IMR-90 (cell line): ENCODE data around the gene NRF1. TPM values are rescaled to one million over a fixed set of nuclear protein-coding genes. Genes with fewer than 3 reads are reported as not detected.

Experiments
- ATAC-seq: fragments of 200-7000 bp; cut with Tn5 transposase; 2 replicates; pipeline ENCODE4 v1.9.1; 2020; ENCODE audit warnings: low read depth, mild to moderate bottlenecking, moderate library complexity
- BruUV-seq: library from RNA; stranded (reverse); fragments of 400-500 nt; replicated peaks from 2 replicates; lab custom pipeline; 2021; lab: Mats Ljungman, UMichigan
- CTCF ChIA-PET: fragments of 300-600 bp; formaldehyde crosslinking; extraction: SDS; loops from one replicate; lab custom pipeline; 2021; ENCODE audit warnings: antibody characterized with exemption; lab: Yijun Ruan, JAX
- POLR2A ChIA-PET: fragments of 300-600 bp; sonication (Branson Sonifier 250); formaldehyde crosslinking; loops from one replicate; lab custom pipeline; 2022; ENCODE audit warnings: antibody characterized with exemption; ENCODE audit not compliant: unreplicated experiment; lab: Charles Lee
- DNase-seq: peaks from one replicate; pipeline ENCODE4 v3.0.0; 2013
- H2AFZ ChIP-seq: replicated peaks from 2 replicates; pipeline ENCODE3; 2013; ENCODE audit warnings: low read length, mild to moderate bottlenecking; ENCODE audit not compliant: poor library complexity
- H2AK5ac ChIP-seq: 2 replicates; pipeline ENCODE4 v1.6.1; 2013; ENCODE audit warnings: low read depth, low read length, inconsistent platforms
- H2AK9ac ChIP-seq: replicated peaks from 2 replicates; pipeline ENCODE3; 2013; ENCODE audit warnings: mild to moderate bottlenecking, low read depth, low read length, moderate library complexity; ENCODE audit not compliant: poor library complexity
- H2BK120ac ChIP-seq: 2 replicates; pipeline ENCODE4 v1.6.1; 2013; ENCODE audit warnings: low read depth, low read length, inconsistent platforms
- H2BK15ac ChIP-seq: 3 replicates; pipeline ENCODE4 v1.6.1; 2013; ENCODE audit warnings: low read depth, low read length, inconsistent platforms
- H2BK20ac ChIP-seq: 2 replicates; pipeline ENCODE4 v1.6.1; 2013; ENCODE audit warnings: low read depth, mild to moderate bottlenecking, inconsistent platforms, low read length, moderate library complexity
- H2BK5ac ChIP-seq: 2 replicates; pipeline ENCODE4 v1.6.1; 2013; ENCODE audit warnings: mild to moderate bottlenecking, low read depth, low read length, inconsistent platforms; ENCODE audit not compliant: poor library complexity, severe bottlenecking
- H3K14ac ChIP-seq: replicated peaks from 2 replicates; pipeline ENCODE4 v1.6.1; 2013; ENCODE audit warnings: low read depth, low read length, inconsistent platforms
- H3K18ac ChIP-seq: 2 replicates; pipeline ENCODE4 v1.6.1; 2013; ENCODE audit warnings: low read depth, low read length, control low read depth
- H3K23ac ChIP-seq: 2 replicates; pipeline ENCODE4 v1.6.1; 2013; ENCODE audit warnings: low read depth, low read length, inconsistent platforms
- H3K27ac ChIP-seq: 2 replicates; pipeline ENCODE4 v1.5.1; 2013; ENCODE audit warnings: mild to moderate bottlenecking, control low read depth, low read length; ENCODE audit not compliant: insufficient read depth
- H3K27me3 ChIP-seq: 2 replicates; pipeline ENCODE4 v1.6.1; 2013; ENCODE audit warnings: low read length; ENCODE audit not compliant: control insufficient read depth, insufficient read depth
- H3K36me3 ChIP-seq: 2 replicates; pipeline ENCODE4 v1.6.1; 2013; ENCODE audit warnings: low read length, mixed read lengths; ENCODE audit not compliant: control insufficient read depth, insufficient read depth
- H3K4ac ChIP-seq: 2 replicates; pipeline ENCODE4 v1.6.1; 2013; ENCODE audit warnings: low read depth, low read length, inconsistent platforms
- H3K4me1 ChIP-seq: 2 replicates; pipeline ENCODE4 v1.6.1; 2013; ENCODE audit warnings: low read length, mixed read lengths; ENCODE audit not compliant: control insufficient read depth, insufficient read depth
- H3K4me2 ChIP-seq: 2 replicates; pipeline ENCODE4 v1.6.1; 2013; ENCODE audit warnings: low read depth, mild to moderate bottlenecking, control low read depth, low read length, moderate library complexity
- H3K4me3 ChIP-seq: 2 replicates; pipeline ENCODE4 v1.5.1; 2013; ENCODE audit warnings: low read depth, mild to moderate bottlenecking, control low read depth, low read length, moderate library complexity; ENCODE audit not compliant: insufficient read depth
- H3K56ac ChIP-seq: 2 replicates; pipeline ENCODE4 v1.6.1; 2013; ENCODE audit warnings: low read length, inconsistent platforms; ENCODE audit not compliant: insufficient read depth; ENCODE audit errors: extremely low read depth
- H3K79me1 ChIP-seq, 2 experiments: 2 replicates each; pipeline ENCODE4 v1.6.1; 2013; ENCODE audit warnings: low read length in 2 of 2, inconsistent platforms in 1 of 2, low read depth in 1 of 2
- H3K9ac ChIP-seq: 2 replicates; pipeline ENCODE4 v1.6.1; 2013; ENCODE audit warnings: low read depth, low read length, control low read depth
- H3K9me1 ChIP-seq: 2 replicates; pipeline ENCODE4 v1.6.1; 2013; ENCODE audit warnings: low read length, inconsistent platforms; ENCODE audit not compliant: insufficient read depth
- H3K9me3 ChIP-seq: 2 replicates; pipeline ENCODE4 v1.6.1; 2013; ENCODE audit warnings: low read length; ENCODE audit not compliant: control insufficient read depth, insufficient read depth
- H4K20me1 ChIP-seq: 2 replicates; pipeline ENCODE4 v1.6.1; 2013; ENCODE audit warnings: low read length, inconsistent platforms; ENCODE audit not compliant: insufficient read depth
- H4K5ac ChIP-seq: 2 replicates; pipeline ENCODE4 v1.6.1; 2013; ENCODE audit warnings: mild to moderate bottlenecking, low read depth, low read length, control low read depth
- H4K8ac ChIP-seq, 2 experiments: 2 replicates each; pipeline ENCODE4 v1.6.1; 2013; ENCODE audit warnings: low read depth in 2 of 2, low read length in 2 of 2, control low read depth in 1 of 2, inconsistent platforms in 1 of 2
- H4K91ac ChIP-seq: 2 replicates; pipeline ENCODE4 v1.6.1; 2013; ENCODE audit warnings: low read depth, low read length, inconsistent platforms; ENCODE audit not compliant: insufficient read depth
- BHLHE40 ChIP-seq: fragments of 150-350 bp; IDR thresholded peaks from 2 replicates; pipeline ENCODE4 v1.6.1; 2016; ENCODE audit warnings: mild to moderate bottlenecking, low read depth, low read length
- CEBPB ChIP-seq: IDR thresholded peaks from 2 replicates; pipeline ENCODE4 v1.6.1; 2012; ENCODE audit warnings: low read depth, low read length, improper control_type of control experiment
- CHD1 ChIP-seq: IDR thresholded peaks from 2 replicates; pipeline ENCODE4 v1.6.1; 2012; ENCODE audit warnings: low read depth, low read length, improper control_type of control experiment
- ELK1 ChIP-seq: fragments of 150-350 bp; IDR thresholded peaks from 2 replicates; pipeline ENCODE4 v1.6.1; 2016; ENCODE audit warnings: low read depth, mild to moderate bottlenecking, low read length, moderate library complexity, borderline replicate concordance
- FOS ChIP-seq: fragments of 150-350 bp; IDR thresholded peaks from 2 replicates; pipeline ENCODE4 v1.6.1; 2016; ENCODE audit warnings: low read depth, low read length
- MAFK ChIP-seq: IDR thresholded peaks from 2 replicates; pipeline ENCODE4 v1.6.1; 2012; ENCODE audit warnings: low read depth, low read length, improper control_type of control experiment
- MXI1 ChIP-seq: IDR thresholded peaks from 2 replicates; pipeline ENCODE4 v1.6.1; 2012; ENCODE audit warnings: low read depth, mild to moderate bottlenecking, low read length, moderate library complexity, borderline replicate concordance
- NFE2L2 ChIP-seq: fragments of 150-350 bp; IDR thresholded peaks from 2 replicates; pipeline ENCODE4 v1.6.1; 2016; ENCODE audit warnings: low read depth, mild to moderate bottlenecking, low read length
- POLR2A ChIP-seq: IDR thresholded peaks from 2 replicates; pipeline ENCODE4 v1.6.1; 2012; ENCODE audit warnings: mild to moderate bottlenecking, low read depth, low read length
- RAD21 ChIP-seq: IDR thresholded peaks from 2 replicates; pipeline ENCODE4 v1.6.1; 2012; ENCODE audit warnings: low read length, improper control_type of control experiment
- RCOR1 ChIP-seq: IDR thresholded peaks from 2 replicates; pipeline ENCODE4 v1.6.1; 2012; ENCODE audit warnings: mild to moderate bottlenecking, low read length, improper control_type of control experiment; ENCODE audit not compliant: insufficient replicate concordance
- RFX5 ChIP-seq: IDR thresholded peaks from 2 replicates; pipeline ENCODE4 v1.8.0; 2012; ENCODE audit warnings: low read depth, mild to moderate bottlenecking, low read length, moderate library complexity
- SMC3 ChIP-seq: fragments of 150-350 bp; IDR thresholded peaks from 2 replicates; pipeline ENCODE4 v1.6.1; 2016; ENCODE audit warnings: low read depth, mild to moderate bottlenecking, antibody characterized with exemption, low read length, moderate library complexity
- WGBS, 2 experiments: methylation state at CpG; one replicate each; pipeline versions ENCODE4 v1.1.5 to v1.1.7; 2013; ENCODE audit warnings: missing lambda C conversion rate in 2 of 2; ENCODE audit not compliant: insufficient read length in 1 of 2; ENCODE audit errors: extremely low coverage in 2 of 2; 5-methylcytosine and 5-hydroxymethylcytosine counted together
- dilution Hi-C: fragments of 300-500 bp; cut with HindIII; formaldehyde crosslinking; loops from one replicate; pipeline ENCODE4 v1.14.3; 2018; ENCODE audit warnings: low sequenced_read_pairs; ENCODE audit not compliant: unreplicated experiment
- in situ Hi-C: fragments of 300-500 bp; cut with MboI; formaldehyde crosslinking; loops from 3 replicates; pipeline ENCODE4 v1.14.3; 2019; ENCODE audit warnings: low sequenced_read_pairs, inconsistent platforms, mixed read lengths
- intact Hi-C: fragments of 100-400 bp; cut with micrococcal nuclease; formaldehyde crosslinking; loops from 2 replicates; pipeline ENCODE4 v1.10.0; 2022
- polyA plus RNA-seq, 3 experiments: library from polyadenylated mRNA; depleted of rRNA; stranded (reverse); fragments of >200 nt; gene quantifications; 2 replicates each; pipeline ENCODE4 v1.2.3, GENCODE V29; 2012; ENCODE audit warnings: low replicate concordance in 1 of 3
- total RNA-seq: library from RNA; depleted of rRNA; stranded (reverse); fragments of >200 nt; gene quantifications from 2 replicates; pipeline ENCODE4 v1.2.3, GENCODE V29; 2012
- TF ChIP-seq, protein P1 (sequence below): fragments of 150-350 bp; IDR thresholded peaks from 2 replicates; pipeline ENCODE4 v1.6.1; 2017; ENCODE audit warnings: mild to moderate bottlenecking, antibody characterized with exemption, low read length, low read depth
- TF ChIP-seq, protein P2 (sequence below): conservative IDR thresholded peaks from 2 replicates; pipeline ENCODE4 v1.5.1; 2012; ENCODE audit warnings: mild to moderate bottlenecking, low read depth, low read length, improper control_type of control experiment

NRF1 gene
- total and polyA plus RNA-seq, 2 of the 4 experiments (the other 2 are of a cell fraction) = 11.4 to 15.8 TPM

- no peak overlapping the region for H4K5ac ChIP-seq
- H2BK20ac ChIP-seq = no peak overlapping the region
- no peaks in the 10 kb centered on the region for H3K9me3 ChIP-seq
- BruUV-seq = no TSS peak
- DNase-seq (no peak), ATAC-seq (no peak)
- no peak overlapping the region for H3K4me2 ChIP-seq
- no peaks in the 10 kb centered on the region for H3K9me1 ChIP-seq
- H2BK5ac ChIP-seq = no peak overlapping the region
- no peak overlapping the region for H2AK9ac ChIP-seq
- H3K18ac ChIP-seq = no peak overlapping the region
- 100% methylated on average over 1 of the region's 7 CpGs; no CpG with 5 or more reads in 1 of the 2 experiments for WGBS, 2 experiments
- no peaks in the 10 kb centered on the region for H3K79me1 ChIP-seq
- dilution Hi-C loops (no loop called here), intact Hi-C loops (no loop called here), in situ Hi-C loops (no loop called here)
- H4K20me1 ChIP-seq = no peaks in the 10 kb centered on the region
- no peaks in the 10 kb centered on the region for H3K36me3 ChIP-seq
- H2AFZ ChIP-seq = no peak overlapping the region
- H3K14ac ChIP-seq = no peak overlapping the region
- CTCF ChIA-PET = interaction anchor here (0.6 kb wide), 1 partner anchor 487 kb away, joined by 4 read pairs; no protein-coding TSS in a partner anchor
- no peak overlapping the region for H4K91ac ChIP-seq
- no peak overlapping the region for H2BK120ac ChIP-seq
- no peak overlapping the region for H3K23ac ChIP-seq
- H2AK5ac ChIP-seq = no peak overlapping the region
- no peak overlapping the region for H3K56ac ChIP-seq
- H4K8ac ChIP-seq = no peak overlapping the region
- POLR2A ChIA-PET = no interaction called here
- H2BK15ac ChIP-seq = no peak overlapping the region
- H3K27me3 ChIP-seq = peaks cover 10% of the 10 kb centered on the region; the same call in 1 of the 2 replicates
- H3K4ac ChIP-seq = no peak overlapping the region
- no peak overlapping the region for H3K4me3 ChIP-seq
- no peak overlapping the region for H3K27ac ChIP-seq
- no peak overlapping the region for H3K9ac ChIP-seq
- no peaks in the 10 kb centered on the region for H3K4me1 ChIP-seq
- TF ChIP-seq POLR2A = no peak
- TF ChIP-seq, protein P1, sequence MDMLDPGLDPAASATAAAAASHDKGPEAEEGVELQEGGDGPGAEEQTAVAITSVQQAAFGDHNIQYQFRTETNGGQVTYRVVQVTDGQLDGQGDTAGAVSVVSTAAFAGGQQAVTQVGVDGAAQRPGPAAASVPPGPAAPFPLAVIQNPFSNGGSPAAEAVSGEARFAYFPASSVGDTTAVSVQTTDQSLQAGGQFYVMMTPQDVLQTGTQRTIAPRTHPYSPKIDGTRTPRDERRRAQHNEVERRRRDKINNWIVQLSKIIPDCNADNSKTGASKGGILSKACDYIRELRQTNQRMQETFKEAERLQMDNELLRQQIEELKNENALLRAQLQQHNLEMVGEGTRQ = no peak
- no peak for TF ChIP-seq MAFK
- no peak for TF ChIP-seq BHLHE40
- TF ChIP-seq SMC3 = no peak
- TF ChIP-seq CEBPB = no peak
- TF ChIP-seq ELK1 = no peak
- TF ChIP-seq RAD21 = no peak
- TF ChIP-seq FOS = no peak
- TF ChIP-seq RCOR1 = no peak
- no peak for TF ChIP-seq CHD1
- TF ChIP-seq NFE2L2 = no peak
- TF ChIP-seq, protein P2, sequence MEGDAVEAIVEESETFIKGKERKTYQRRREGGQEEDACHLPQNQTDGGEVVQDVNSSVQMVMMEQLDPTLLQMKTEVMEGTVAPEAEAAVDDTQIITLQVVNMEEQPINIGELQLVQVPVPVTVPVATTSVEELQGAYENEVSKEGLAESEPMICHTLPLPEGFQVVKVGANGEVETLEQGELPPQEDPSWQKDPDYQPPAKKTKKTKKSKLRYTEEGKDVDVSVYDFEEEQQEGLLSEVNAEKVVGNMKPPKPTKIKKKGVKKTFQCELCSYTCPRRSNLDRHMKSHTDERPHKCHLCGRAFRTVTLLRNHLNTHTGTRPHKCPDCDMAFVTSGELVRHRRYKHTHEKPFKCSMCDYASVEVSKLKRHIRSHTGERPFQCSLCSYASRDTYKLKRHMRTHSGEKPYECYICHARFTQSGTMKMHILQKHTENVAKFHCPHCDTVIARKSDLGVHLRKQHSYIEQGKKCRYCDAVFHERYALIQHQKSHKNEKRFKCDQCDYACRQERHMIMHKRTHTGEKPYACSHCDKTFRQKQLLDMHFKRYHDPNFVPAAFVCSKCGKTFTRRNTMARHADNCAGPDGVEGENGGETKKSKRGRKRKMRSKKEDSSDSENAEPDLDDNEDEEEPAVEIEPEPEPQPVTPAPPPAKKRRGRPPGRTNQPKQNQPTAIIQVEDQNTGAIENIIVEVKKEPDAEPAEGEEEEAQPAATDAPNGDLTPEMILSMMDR = no peak
- no peak for TF ChIP-seq RFX5
- TF ChIP-seq MXI1 = no peak
These were observed 152.9 kb downstream of the NRF1 start for GRCh38 chr7:129764247-129765084.
